SK-N-SH treated with all-trans-retinoic acid at 6 μM for 48 hours (cell line): ENCODE results near the gene FGD3.

Source experiments
- ATAC-seq: fragments of 200-7000 bp; cut with Tn5 transposase; 3 replicates; pipeline ENCODE4 v1.9.1; 2020; ENCODE audit warnings: mild to moderate bottlenecking, moderate library complexity
- ARNTL ChIP-seq: fragments of 450-650 bp; formaldehyde crosslinking; IDR thresholded peaks from 2 replicates; pipeline ENCODE4 v1.5.0; 2020; ENCODE audit warnings: low read depth, mild to moderate bottlenecking, moderate library complexity, borderline replicate concordance
- BACH2 ChIP-seq: fragments of 250-450 bp; sonication (Bioruptor Pico); IDR thresholded peaks from 2 replicates; pipeline ENCODE4 v1.9.0; 2021; ENCODE audit warnings: mild to moderate bottlenecking, borderline replicate concordance
- ESRRG ChIP-seq: fragments of 250-450 bp; sonication (Bioruptor Pico); IDR thresholded peaks from 2 replicates; pipeline ENCODE4 v1.6.1; 2021; ENCODE audit warnings: mild to moderate bottlenecking
- GLIS3 ChIP-seq: fragments of 250-450 bp; sonication (Bioruptor Pico); IDR thresholded peaks from 2 replicates; pipeline ENCODE4 v1.5.0; 2020; ENCODE audit warnings: mild to moderate bottlenecking, moderate library complexity
- ISL1 ChIP-seq: fragments of 250-450 bp; sonication (Bioruptor Pico); IDR thresholded peaks from 2 replicates; pipeline ENCODE4 v2.1.2; 2022; ENCODE audit warnings: mild to moderate bottlenecking, moderate library complexity
- OSR1 ChIP-seq: fragments of 250-450 bp; sonication (Bioruptor Pico); IDR thresholded peaks from 2 replicates; pipeline ENCODE4 v1.8.0; 2022; ENCODE audit warnings: moderate library complexity, mild to moderate bottlenecking, inconsistent platforms
- PPARA ChIP-seq: fragments of 250-450 bp; sonication (Bioruptor Pico); IDR thresholded peaks from 2 replicates; pipeline ENCODE4 v1.5.0; 2020; ENCODE audit warnings: mild to moderate bottlenecking, borderline replicate concordance
- RARB ChIP-seq: fragments of 250-450 bp; sonication (Bioruptor Pico); IDR thresholded peaks from 2 replicates; pipeline ENCODE4 v1.8.0; 2021; ENCODE audit warnings: mild to moderate bottlenecking, moderate library complexity
- SNAI2 ChIP-seq: fragments of 250-450 bp; sonication (Bioruptor Pico); IDR thresholded peaks from 2 replicates; pipeline ENCODE4 v1.5.0; 2020; ENCODE audit warnings: mild to moderate bottlenecking, moderate library complexity
- TCF4 ChIP-seq: fragments of 250-450 bp; sonication (Bioruptor Pico); IDR thresholded peaks from 2 replicates; pipeline ENCODE4 v1.8.0; 2021; ENCODE audit warnings: mild to moderate bottlenecking, moderate library complexity, borderline replicate concordance
- TOX ChIP-seq: fragments of 250-450 bp; sonication (Bioruptor Pico); IDR thresholded peaks from 2 replicates; pipeline ENCODE4 v1.8.0; 2021; ENCODE audit warnings: mild to moderate bottlenecking, moderate library complexity, borderline replicate concordance
- TSHZ2 ChIP-seq: fragments of 250-450 bp; sonication (Bioruptor Pico); IDR thresholded peaks from 2 replicates; pipeline ENCODE4 v1.5.0; 2020; ENCODE audit warnings: mild to moderate bottlenecking, moderate library complexity
- ZFP3 ChIP-seq: fragments of 250-450 bp; sonication (Bioruptor Pico); IDR thresholded peaks from 2 replicates; pipeline ENCODE4 v1.5.0; 2020; ENCODE audit warnings: mild to moderate bottlenecking, moderate library complexity
- ZFP30 ChIP-seq: fragments of 450-650 bp; formaldehyde crosslinking; IDR thresholded peaks from 2 replicates; pipeline ENCODE4 v1.5.0; 2022; ENCODE audit warnings: mild to moderate bottlenecking, moderate library complexity
- ZNF565 ChIP-seq: fragments of 450-650 bp; formaldehyde crosslinking; conservative IDR thresholded peaks from 2 replicates; pipeline ENCODE4 v1.5.0; 2020; ENCODE audit warnings: low read depth, mild to moderate bottlenecking, moderate library complexity
- ZNF70 ChIP-seq: fragments of 450-650 bp; formaldehyde crosslinking; IDR thresholded peaks from 2 replicates; pipeline ENCODE4 v1.5.0; 2020; ENCODE audit warnings: mild to moderate bottlenecking, moderate library complexity
- ZNF8 ChIP-seq: fragments of 450-650 bp; formaldehyde crosslinking; IDR thresholded peaks from 2 replicates; pipeline ENCODE4 v1.5.0; 2020; ENCODE audit warnings: mild to moderate bottlenecking, moderate library complexity
- TF ChIP-seq, protein P1 (sequence below): fragments of 250-450 bp; sonication (Bioruptor Pico); IDR thresholded peaks from 2 replicates; pipeline ENCODE4 v1.5.1; 2021; ENCODE audit warnings: mild to moderate bottlenecking, moderate library complexity
- TF ChIP-seq, protein P2 (sequence below): fragments of 250-450 bp; sonication (Bioruptor Pico); IDR thresholded peaks from 2 replicates; pipeline ENCODE4 v1.8.0; 2020; ENCODE audit warnings: mild to moderate bottlenecking, moderate library complexity, borderline replicate concordance
- TF ChIP-seq, protein P3 (sequence below): fragments of 250-450 bp; sonication (Bioruptor Pico); IDR thresholded peaks from 2 replicates; pipeline ENCODE4 v1.8.0; 2021; ENCODE audit warnings: low read depth, mild to moderate bottlenecking, moderate library complexity, borderline replicate concordance
- TF ChIP-seq, protein P4 (sequence below): fragments of 250-450 bp; sonication (Bioruptor Pico); IDR thresholded peaks from 2 replicates; pipeline ENCODE4 v1.5.1; 2020; ENCODE audit warnings: low read depth, mild to moderate bottlenecking, moderate library complexity

Gene FGD3

DNA sequence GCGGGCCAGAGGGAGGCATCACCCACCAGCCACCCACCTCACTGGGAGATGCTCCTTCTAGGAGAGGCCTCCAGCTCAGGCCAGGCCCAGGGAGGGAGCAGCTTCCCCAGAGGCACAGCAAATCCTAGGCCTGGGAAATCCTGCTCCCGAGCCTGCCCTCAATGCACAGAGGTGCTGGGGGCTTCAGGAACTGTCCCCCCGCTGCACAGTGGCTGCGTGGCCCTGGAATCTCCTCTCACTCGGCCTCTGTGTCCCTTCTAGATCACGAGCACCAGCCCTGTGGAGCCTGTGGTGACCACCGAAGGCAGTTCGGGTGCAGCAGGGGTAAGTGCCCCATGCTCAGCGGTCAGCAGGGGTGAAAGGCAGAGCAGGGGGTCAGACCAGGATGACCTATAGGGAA is 74.7 kb downstream of the FGD3 start:
- ATAC-seq = no peak
- TF ChIP-seq ZFP3 (no peak), TCF4 (no peak), BACH2 (CRISPR knock-in tag) (no peak), TOX (no peak), ZNF70 (CRISPR knock-in tag) (no peak)

GRCh38 chr9:93022721-93023520 is 75.6 kb downstream of the FGD3 start:
- TF ChIP-seq ZFP3 = no peak
- ATAC-seq = no peak

GRCh38 chr9:93023521-93023815 is 76.1 kb downstream of the FGD3 start:
- TF ChIP-seq GLIS3 (CRISPR knock-in tag) (no peak), RARB (CRISPR knock-in tag) (no peak), TSHZ2 (CRISPR knock-in tag) (no peak)
- TF ChIP-seq, protein P1, sequence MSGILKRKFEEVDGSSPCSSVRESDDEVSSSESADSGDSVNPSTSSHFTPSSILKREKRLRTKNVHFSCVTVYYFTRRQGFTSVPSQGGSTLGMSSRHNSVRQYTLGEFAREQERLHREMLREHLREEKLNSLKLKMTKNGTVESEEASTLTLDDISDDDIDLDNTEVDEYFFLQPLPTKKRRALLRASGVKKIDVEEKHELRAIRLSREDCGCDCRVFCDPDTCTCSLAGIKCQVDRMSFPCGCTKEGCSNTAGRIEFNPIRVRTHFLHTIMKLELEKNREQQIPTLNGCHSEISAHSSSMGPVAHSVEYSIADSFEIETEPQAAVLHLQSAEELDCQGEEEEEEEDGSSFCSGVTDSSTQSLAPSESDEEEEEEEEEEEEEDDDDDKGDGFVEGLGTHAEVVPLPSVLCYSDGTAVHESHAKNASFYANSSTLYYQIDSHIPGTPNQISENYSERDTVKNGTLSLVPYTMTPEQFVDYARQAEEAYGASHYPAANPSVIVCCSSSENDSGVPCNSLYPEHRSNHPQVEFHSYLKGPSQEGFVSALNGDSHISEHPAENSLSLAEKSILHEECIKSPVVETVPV (CRISPR knock-in tag) = no peak
- ATAC-seq = no peak

GRCh38 chr9:93024646-93024910 is 77.3 kb downstream of the FGD3 start:
- TF ChIP-seq ZFP3 (no peak), ISL1 (CRISPR knock-in tag) (no peak), ARNTL (CRISPR knock-in tag) (no peak), ZFP30 (CRISPR knock-in tag) (no peak), TOX (no peak), BACH2 (CRISPR knock-in tag) (no peak), PPARA (CRISPR knock-in tag) (no peak), ESRRG (CRISPR knock-in tag) (no peak), OSR1 (CRISPR knock-in tag) (no peak), GLIS3 (CRISPR knock-in tag) (no peak), ZNF8 (CRISPR knock-in tag) (no peak), ZNF565 (CRISPR knock-in tag) (no peak), TSHZ2 (CRISPR knock-in tag) (no peak), RARB (CRISPR knock-in tag) (no peak), SNAI2 (CRISPR knock-in tag) (no peak)
- TF ChIP-seq, protein P2, sequence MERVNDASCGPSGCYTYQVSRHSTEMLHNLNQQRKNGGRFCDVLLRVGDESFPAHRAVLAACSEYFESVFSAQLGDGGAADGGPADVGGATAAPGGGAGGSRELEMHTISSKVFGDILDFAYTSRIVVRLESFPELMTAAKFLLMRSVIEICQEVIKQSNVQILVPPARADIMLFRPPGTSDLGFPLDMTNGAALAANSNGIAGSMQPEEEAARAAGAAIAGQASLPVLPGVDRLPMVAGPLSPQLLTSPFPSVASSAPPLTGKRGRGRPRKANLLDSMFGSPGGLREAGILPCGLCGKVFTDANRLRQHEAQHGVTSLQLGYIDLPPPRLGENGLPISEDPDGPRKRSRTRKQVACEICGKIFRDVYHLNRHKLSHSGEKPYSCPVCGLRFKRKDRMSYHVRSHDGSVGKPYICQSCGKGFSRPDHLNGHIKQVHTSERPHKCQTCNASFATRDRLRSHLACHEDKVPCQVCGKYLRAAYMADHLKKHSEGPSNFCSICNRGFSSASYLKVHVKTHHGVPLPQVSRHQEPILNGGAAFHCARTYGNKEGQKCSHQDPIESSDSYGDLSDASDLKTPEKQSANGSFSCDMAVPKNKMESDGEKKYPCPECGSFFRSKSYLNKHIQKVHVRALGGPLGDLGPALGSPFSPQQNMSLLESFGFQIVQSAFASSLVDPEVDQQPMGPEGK (CRISPR knock-in tag) = no peak
- TF ChIP-seq, protein P3, sequence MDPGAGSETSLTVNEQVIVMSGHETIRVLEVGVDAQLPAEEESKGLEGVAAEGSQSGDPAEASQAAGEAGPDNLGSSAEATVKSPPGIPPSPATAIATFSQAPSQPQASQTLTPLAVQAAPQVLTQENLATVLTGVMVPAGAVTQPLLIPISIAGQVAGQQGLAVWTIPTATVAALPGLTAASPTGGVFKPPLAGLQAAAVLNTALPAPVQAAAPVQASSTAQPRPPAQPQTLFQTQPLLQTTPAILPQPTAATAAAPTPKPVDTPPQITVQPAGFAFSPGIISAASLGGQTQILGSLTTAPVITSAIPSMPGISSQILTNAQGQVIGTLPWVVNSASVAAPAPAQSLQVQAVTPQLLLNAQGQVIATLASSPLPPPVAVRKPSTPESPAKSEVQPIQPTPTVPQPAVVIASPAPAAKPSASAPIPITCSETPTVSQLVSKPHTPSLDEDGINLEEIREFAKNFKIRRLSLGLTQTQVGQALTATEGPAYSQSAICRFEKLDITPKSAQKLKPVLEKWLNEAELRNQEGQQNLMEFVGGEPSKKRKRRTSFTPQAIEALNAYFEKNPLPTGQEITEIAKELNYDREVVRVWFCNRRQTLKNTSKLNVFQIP (CRISPR knock-in tag) = no peak
- TF ChIP-seq, protein P4, sequence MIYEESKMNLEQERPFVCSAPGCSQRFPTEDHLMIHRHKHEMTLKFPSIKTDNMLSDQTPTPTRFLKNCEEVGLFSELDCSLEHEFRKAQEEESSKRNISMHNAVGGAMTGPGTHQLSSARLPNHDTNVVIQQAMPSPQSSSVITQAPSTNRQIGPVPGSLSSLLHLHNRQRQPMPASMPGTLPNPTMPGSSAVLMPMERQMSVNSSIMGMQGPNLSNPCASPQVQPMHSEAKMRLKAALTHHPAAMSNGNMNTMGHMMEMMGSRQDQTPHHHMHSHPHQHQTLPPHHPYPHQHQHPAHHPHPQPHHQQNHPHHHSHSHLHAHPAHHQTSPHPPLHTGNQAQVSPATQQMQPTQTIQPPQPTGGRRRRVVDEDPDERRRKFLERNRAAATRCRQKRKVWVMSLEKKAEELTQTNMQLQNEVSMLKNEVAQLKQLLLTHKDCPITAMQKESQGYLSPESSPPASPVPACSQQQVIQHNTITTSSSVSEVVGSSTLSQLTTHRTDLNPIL (CRISPR knock-in tag) = no peak
- ATAC-seq = no peak
